Mesenchymal stem cell (in vitro differentiated cells and primary cell): ENCODE results near the gene BRAF.

Source experiments
- DNase-seq: peaks from one replicate; pipeline ENCODE4 v3.0.0-alpha.2; 2013
- H2AFZ ChIP-seq: one replicate; pipeline ENCODE4 v1.6.1; 2013; ENCODE audit warnings: low read depth, mild to moderate bottlenecking, control low read depth, inconsistent platforms, low read length, moderate library complexity
- H2AK5ac ChIP-seq: 2 replicates; pipeline ENCODE4 v1.6.1; 2013; ENCODE audit warnings: low read length, moderate library complexity, mild to moderate bottlenecking, inconsistent platforms; ENCODE audit not compliant: severe bottlenecking
- H2BK120ac ChIP-seq: one replicate; pipeline ENCODE4 v1.6.1; 2013; ENCODE audit warnings: low read depth, mild to moderate bottlenecking, inconsistent platforms, low read length, moderate library complexity
- H2BK12ac ChIP-seq, 2 experiments: one replicate each; pipeline ENCODE4 v1.6.1; 2013; ENCODE audit warnings: inconsistent platforms in 2 of 2, low read length in 2 of 2, mild to moderate bottlenecking in 2 of 2, moderate library complexity in 2 of 2, control low read depth in 1 of 2
- H2BK15ac ChIP-seq: one replicate; pipeline ENCODE4 v1.6.1; 2013; ENCODE audit warnings: mild to moderate bottlenecking, low read depth, inconsistent platforms; ENCODE audit not compliant: poor library complexity, severe bottlenecking
- H2BK5ac ChIP-seq: 2 replicates; pipeline ENCODE4 v1.6.1; 2013; ENCODE audit warnings: low read depth, mild to moderate bottlenecking, low read length, control low read depth, inconsistent platforms; ENCODE audit not compliant: poor library complexity, severe bottlenecking
- H3K14ac ChIP-seq, 2 experiments: one replicate each; pipeline ENCODE4 v1.6.1; 2013; ENCODE audit warnings: inconsistent platforms in 2 of 2, low read length in 2 of 2, control low read depth in 1 of 2, mild to moderate bottlenecking in 1 of 2, moderate library complexity in 1 of 2
- H3K18ac ChIP-seq, 2 experiments: one replicate each; pipeline ENCODE4 v1.6.1; 2013; ENCODE audit warnings: inconsistent platforms in 2 of 2, low read length in 2 of 2, control low read depth in 1 of 2, low read depth in 1 of 2, mild to moderate bottlenecking in 1 of 2
- H3K23ac ChIP-seq, 2 experiments: one replicate each; pipeline ENCODE4 v1.6.1; 2013; ENCODE audit warnings: inconsistent platforms in 2 of 2, low read length in 2 of 2, mild to moderate bottlenecking in 2 of 2, moderate library complexity in 2 of 2, control low read depth in 1 of 2
- H3K27ac ChIP-seq: 2 replicates; pipeline ENCODE4 v1.5.1; 2013; ENCODE audit warnings: mild to moderate bottlenecking, moderate library complexity, low read length, control low read depth, inconsistent platforms; ENCODE audit not compliant: poor library complexity, severe bottlenecking
- H3K27me3 ChIP-seq, 2 experiments: 2 replicates each; pipeline versions ENCODE4 v1.6.1 to v1.7.0; 2013; ENCODE audit warnings: low read length in 2 of 2, mild to moderate bottlenecking in 2 of 2, moderate library complexity in 2 of 2, control low read depth in 1 of 2, inconsistent platforms in 1 of 2; ENCODE audit not compliant: control insufficient read depth in 1 of 2, insufficient read depth in 1 of 2
- H3K36me3 ChIP-seq, 2 experiments: 2 replicates each; pipeline versions ENCODE4 v1.6.1 to v1.7.0; 2013; ENCODE audit warnings: low read length in 2 of 2, control low read depth in 1 of 2, inconsistent platforms in 1 of 2, low read depth in 1 of 2, mild to moderate bottlenecking in 1 of 2; ENCODE audit not compliant: insufficient read depth in 2 of 2, control insufficient read depth in 1 of 2
- H3K4ac ChIP-seq, 2 experiments: one replicate each; pipeline ENCODE4 v1.6.1; 2013; ENCODE audit warnings: inconsistent platforms in 2 of 2, low read length in 2 of 2, mild to moderate bottlenecking in 2 of 2, moderate library complexity in 2 of 2, control low read depth in 1 of 2, low read depth in 1 of 2
- H3K4me1 ChIP-seq: 2 replicates; pipeline ENCODE4 v1.6.1; 2013; ENCODE audit warnings: low read depth, low read length, control low read depth; ENCODE audit not compliant: control insufficient read depth, insufficient read depth
- H3K4me2 ChIP-seq: 2 replicates; pipeline ENCODE4 v1.6.1; 2013; ENCODE audit warnings: low read length, mild to moderate bottlenecking, inconsistent platforms; ENCODE audit not compliant: poor library complexity, severe bottlenecking
- H3K4me3 ChIP-seq, 2 experiments: 2 replicates each; pipeline versions ENCODE4 v1.5.1 to v1.7.0; 2013; ENCODE audit warnings: low read length in 2 of 2, mild to moderate bottlenecking in 2 of 2, control low read depth in 1 of 2, low read depth in 1 of 2; ENCODE audit not compliant: insufficient read depth in 1 of 2
- H3K79me1 ChIP-seq: replicated peaks from 2 replicates; pipeline ENCODE4 v1.6.1; 2013; ENCODE audit warnings: mild to moderate bottlenecking, control low read depth, low read length, inconsistent platforms; ENCODE audit not compliant: poor library complexity, severe bottlenecking
- H3K9ac ChIP-seq: 2 replicates; pipeline ENCODE4 v1.7.0; 2013; ENCODE audit warnings: mild to moderate bottlenecking, low read length, moderate library complexity
- H3K9me3 ChIP-seq: 2 replicates; pipeline ENCODE4 v1.7.0; 2013; ENCODE audit warnings: mild to moderate bottlenecking, low read length; ENCODE audit not compliant: control insufficient read depth
- H4K8ac ChIP-seq: one replicate; pipeline ENCODE4 v1.6.1; 2013; ENCODE audit warnings: inconsistent platforms, mild to moderate bottlenecking, low read length, moderate library complexity
- H4K91ac ChIP-seq: one replicate; pipeline ENCODE4 v1.6.1; 2013; ENCODE audit warnings: mild to moderate bottlenecking, low read length, inconsistent platforms
- WGBS: methylation state at CpG from one replicate; pipeline ENCODE4 v1.1.7; 2013; ENCODE audit warnings: mixed read lengths; 5-methylcytosine and 5-hydroxymethylcytosine counted together

BRAF gene

GRCh38 chr7:140704205-140704604 lies 220.5 kb downstream of the BRAF start:
- H4K8ac ChIP-seq: peak overlapping the region; percentile 40
- H4K91ac ChIP-seq: no peak overlapping the region
- no peak overlapping the region for H2BK12ac ChIP-seq
- no peak overlapping the region for H3K4me2 ChIP-seq
- no peak overlapping the region for H3K14ac ChIP-seq
- no peaks in the 10 kb centered on the region for H3K27me3 ChIP-seq
- H3K23ac ChIP-seq: no peak overlapping the region
- no peaks in the 10 kb centered on the region for H3K9me3 ChIP-seq
- peaks cover 17% of the 10 kb centered on the region for H3K79me1 ChIP-seq
- H3K4ac ChIP-seq: no peak overlapping the region
- H3K4me3 ChIP-seq: no peak overlapping the region
- no peak overlapping the region for H2BK5ac ChIP-seq
- H2AK5ac ChIP-seq: no peak overlapping the region
- no peak overlapping the region for H2BK120ac ChIP-seq
- DNase-seq: no peak
- no peak overlapping the region for H2AFZ ChIP-seq
- H3K36me3 ChIP-seq: peaks cover 20 to 39% of the 10 kb centered on the region in 2 experiments
- H2BK15ac ChIP-seq: no peak overlapping the region
- no peak overlapping the region for H3K27ac ChIP-seq
- peaks cover 4% of the 10 kb centered on the region for H3K4me1 ChIP-seq
- H3K18ac ChIP-seq: no peak overlapping the region
- no peak overlapping the region for H3K9ac ChIP-seq
- WGBS: 100% methylated on average over 2 of the region's 2 CpGs

- H3K27ac ChIP-seq: peak overlapping the region; percentile 23
- peak; percentile 6 for DNase-seq
- no peaks in the 10 kb centered on the region for H3K9me3 ChIP-seq
- H3K79me1 ChIP-seq: peaks cover 17% of the 10 kb centered on the region
- H4K91ac ChIP-seq: no peak overlapping the region
- H2BK120ac ChIP-seq: no peak overlapping the region
- H3K4me2 ChIP-seq: no peak overlapping the region
- no peaks in the 10 kb centered on the region for H3K27me3 ChIP-seq
- H3K4me1 ChIP-seq: peaks cover 10% of the 10 kb centered on the region
- H3K36me3 ChIP-seq: peaks cover 20 to 39% of the 10 kb centered on the region in 2 experiments
- H3K4ac ChIP-seq: no peak overlapping the region
- H2BK15ac ChIP-seq: no peak overlapping the region
- no peak overlapping the region for H2BK5ac ChIP-seq
- H2AFZ ChIP-seq: no peak overlapping the region
- no peak overlapping the region for H3K23ac ChIP-seq
- no peak overlapping the region for H3K14ac ChIP-seq
- no peak overlapping the region for H3K4me3 ChIP-seq
- H3K18ac ChIP-seq: no peak overlapping the region
- H4K8ac ChIP-seq: no peak overlapping the region
- H2BK12ac ChIP-seq: no peak overlapping the region
- H3K9ac ChIP-seq: no peak overlapping the region
- no peak overlapping the region for H2AK5ac ChIP-seq
- 90% methylated on average over 8 of the region's 10 CpGs for WGBS
Measured at GRCh38 chr7:140702774-140703173, 222.0 kb downstream of the BRAF start.

- Histone ChIP-seq H3K9ac (peak overlapping the region; percentile 95), H3K4me1 (peaks cover 14% of the 10 kb centered on the region), H2AK5ac (no peak overlapping the region), H4K8ac (no peak overlapping the region), H2BK5ac (no peak overlapping the region), H2AFZ (no peak overlapping the region), H3K4me2 (no peak overlapping the region), H2BK120ac (no peak overlapping the region), H4K91ac (no peak overlapping the region), H3K36me3 (peaks cover 17 to 18% of the 10 kb centered on the region in 2 experiments), H3K79me1 (peaks cover 11% of the 10 kb centered on the region), H3K23ac (no peak overlapping the region), H2BK12ac (no peak overlapping the region), H3K4me3 (peak overlapping the region in 1 of 2 experiments; percentile 94), H3K18ac (no peak overlapping the region), H3K4ac (no peak overlapping the region), H3K9me3 (no peaks in the 10 kb centered on the region), H3K27me3 (no peaks in the 10 kb centered on the region), H3K14ac (no peak overlapping the region), H2BK15ac (no peak overlapping the region), H3K27ac (no peak overlapping the region)
- DNase-seq: no peak
- whole genome bisulfite sequencing: 97% methylated on average over 8 of the region's 8 CpGs
Measured at GRCh38 chr7:140698477-140698876, 226.3 kb downstream of the BRAF start.

- Histone ChIP-seq H2BK12ac (no peak overlapping the region), H4K91ac (peak overlapping the region; percentile 1), H3K4ac (peak overlapping the region in 1 of 2 experiments; percentile 47), H3K27ac (peak overlapping the region; percentile 77), H3K79me1 (peaks cover 6% of the 10 kb centered on the region), H3K4me2 (peak overlapping the region; percentile 69), H2BK5ac (peak overlapping the region; percentile 45), H2AFZ (peak overlapping the region; percentile 96), H3K36me3 (peaks cover 12 to 14% of the 10 kb centered on the region in 2 experiments), H3K27me3 (no peaks in the 10 kb centered on the region), H3K23ac (peak overlapping the region in 1 of 2 experiments; percentile 27), H3K4me3 (peak overlapping the region; percentile 85 to 94), H4K8ac (peak overlapping the region; percentile 55), H2BK120ac (no peak overlapping the region), H3K14ac (peak overlapping the region in 1 of 2 experiments; percentile 84), H3K9ac (peak overlapping the region; percentile 95), H2BK15ac (no peak overlapping the region), H2AK5ac (peak overlapping the region; percentile 27), H3K18ac (peak overlapping the region; percentile 23 to 85), H3K9me3 (no peaks in the 10 kb centered on the region), H3K4me1 (peaks cover 11% of the 10 kb centered on the region)
- DNase-seq: peak; percentile 77
- 48% methylated on average over 15 of the region's 24 CpGs for WGBS
Measured at GRCh38 chr7:140697447-140698143, 227.1 kb downstream of the BRAF start.
